Stimulated activated naive CD4-positive, alpha-beta T cell (primary cell): ENCODE results near the gene LRRC40.

Experiments
- DNase-seq, 6 experiments: peaks; one replicate each; lab custom pipeline; 2025; lab: John Stamatoyannopoulos, UW

LRRC40 gene

DNA sequence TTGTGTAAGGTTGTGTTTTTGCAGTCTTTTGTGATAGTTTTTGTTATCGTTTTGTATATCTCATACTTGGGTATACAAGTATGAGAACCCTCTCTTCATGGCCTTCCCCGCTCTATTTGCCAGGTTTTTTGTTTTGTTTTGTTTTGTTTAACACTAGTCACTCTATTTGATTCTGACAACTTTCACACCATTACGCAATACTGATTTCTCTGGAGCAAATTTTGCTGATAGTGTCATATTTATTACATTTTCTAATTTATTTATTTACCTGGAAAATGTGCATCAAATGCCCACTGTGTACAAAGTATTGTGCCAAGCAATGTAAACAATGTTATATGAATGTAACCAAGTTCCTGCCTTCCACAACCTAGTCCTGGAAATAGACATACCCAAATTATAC, 90.1 kb downstream of the LRRC40 start:
- DNase-seq: no peak

DNA sequence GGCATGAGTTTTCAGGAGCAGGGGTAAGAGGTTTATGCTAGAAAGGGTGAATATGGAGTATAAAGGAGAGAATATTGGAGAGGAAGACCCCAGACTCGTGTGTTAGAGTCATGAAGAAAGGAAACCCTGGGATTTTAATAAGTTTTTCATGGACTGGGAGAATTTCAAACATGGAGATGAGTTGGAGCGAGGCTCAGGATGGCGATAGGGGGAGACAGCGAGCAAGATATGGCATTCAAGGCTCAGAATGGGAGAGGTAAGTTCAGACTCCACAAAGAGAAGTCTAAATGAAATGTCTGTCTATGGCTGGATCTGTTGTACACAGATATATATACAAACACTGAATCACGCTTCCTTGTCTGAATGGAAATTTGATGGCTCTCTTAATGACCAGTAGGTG, 92.5 kb downstream of the LRRC40 start:
- DNase-seq: no peak

DNA sequence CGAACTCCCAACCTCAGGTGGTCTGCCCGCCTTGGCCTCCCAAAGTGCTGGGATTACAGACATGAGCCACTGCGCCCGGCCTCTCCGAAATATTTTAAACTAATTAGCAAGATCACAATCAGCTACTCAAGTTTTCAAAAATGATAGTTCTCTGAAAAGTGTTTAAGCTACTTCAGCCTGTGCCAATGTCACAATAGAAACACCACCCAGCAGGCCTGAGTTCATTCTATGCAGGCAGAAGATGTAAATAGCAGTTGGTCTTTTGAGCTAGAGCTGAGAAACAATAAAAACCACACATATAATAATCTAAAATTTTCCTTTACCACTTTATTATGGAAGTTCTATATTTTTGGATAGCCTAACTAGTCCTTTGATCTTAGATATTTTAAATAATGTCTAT, 96.1 kb downstream of the LRRC40 start:
- no peak for DNase-seq

GRCh38 chr1:70103770-70104169, 101.6 kb downstream of the LRRC40 start:
- no peak for DNase-seq

GRCh38 chr1:70101774-70102173, 103.6 kb downstream of the LRRC40 start:
- no peak for DNase-seq

DNA sequence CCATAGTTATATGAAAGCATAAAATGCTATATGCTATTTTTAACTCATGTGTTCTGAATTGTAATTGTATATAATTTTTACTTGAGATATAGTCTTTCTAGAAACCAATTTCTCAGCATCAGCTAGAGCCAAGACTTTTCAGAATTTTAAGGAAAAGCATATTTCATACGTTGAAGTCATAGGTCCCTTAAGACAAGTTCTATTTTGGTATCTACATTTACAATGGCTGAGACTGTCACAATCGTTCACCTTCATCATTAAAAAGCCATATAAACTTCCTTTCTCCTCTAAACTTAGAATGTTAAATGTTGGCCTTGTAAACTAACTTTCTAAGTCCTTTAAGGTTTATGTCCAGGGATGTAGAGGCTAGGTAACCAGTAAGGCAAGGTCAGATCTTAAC, 104.1 kb downstream of the LRRC40 start:
- DNase-seq: no peak
